HUES48 (cell line): ENCODE results near the gene KCNQ2.

Source experiments
- H3K27ac ChIP-seq: one replicate; pipeline ENCODE4 v1.7.0; 2013; ENCODE audit warnings: low read depth, low read length, inconsistent platforms
- H3K27me3 ChIP-seq: 2 replicates; pipeline ENCODE4 v1.6.1; 2013; ENCODE audit warnings: mild to moderate bottlenecking, low read length; ENCODE audit not compliant: control insufficient read depth, insufficient read depth
- H3K36me3 ChIP-seq: 2 replicates; pipeline ENCODE4 v1.6.1; 2013; ENCODE audit warnings: low read length; ENCODE audit not compliant: control insufficient read depth, insufficient read depth
- H3K4me1 ChIP-seq: 2 replicates; pipeline ENCODE4 v1.6.1; 2013; ENCODE audit warnings: mild to moderate bottlenecking, low read length; ENCODE audit not compliant: control insufficient read depth, insufficient read depth
- H3K4me3 ChIP-seq: 2 replicates; pipeline ENCODE4 v1.5.1; 2013; ENCODE audit warnings: mild to moderate bottlenecking, low read depth, low read length
- H3K9ac ChIP-seq: 2 replicates; pipeline ENCODE4 v1.6.1; 2013; ENCODE audit warnings: mild to moderate bottlenecking, low read depth, low read length, moderate library complexity
- H3K9me3 ChIP-seq: 2 replicates; pipeline ENCODE4 v1.6.1; 2013; ENCODE audit warnings: low read length; ENCODE audit not compliant: control insufficient read depth, insufficient read depth

The KCNQ2 gene

DNA sequence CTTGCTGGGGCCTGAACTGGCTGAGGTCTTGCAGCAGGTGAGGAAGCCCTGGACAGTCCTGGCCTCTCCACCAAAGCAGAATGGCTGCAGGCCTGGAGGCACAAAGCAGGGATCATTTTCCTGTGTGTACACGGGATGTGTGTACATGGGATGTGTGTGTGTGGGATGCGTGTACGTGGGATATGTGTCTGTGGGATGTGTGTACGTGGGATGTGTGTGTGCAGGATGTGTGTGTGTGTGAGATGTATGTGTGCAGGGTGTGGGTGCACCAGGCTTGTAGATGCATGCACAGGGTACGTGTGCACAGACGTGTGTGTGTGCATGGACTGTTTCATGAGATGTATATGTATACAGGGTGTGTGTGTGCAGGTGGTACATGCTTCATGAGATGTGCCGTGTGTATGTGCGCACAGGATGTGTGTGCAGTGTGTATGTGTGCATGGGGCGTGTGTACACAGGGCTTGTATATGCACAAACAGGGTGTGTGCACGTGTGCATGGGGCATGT is 103.4 kb downstream of the KCNQ2 start:
- Histone ChIP-seq H3K9ac (no peak overlapping the region), H3K9me3 (no peaks in the 10 kb centered on the region), H3K27me3 (no peaks in the 10 kb centered on the region), H3K4me3 (no peak overlapping the region), H3K27ac (no peak overlapping the region), H3K4me1 (no peaks in the 10 kb centered on the region), H3K36me3 (no peaks in the 10 kb centered on the region)

DNA sequence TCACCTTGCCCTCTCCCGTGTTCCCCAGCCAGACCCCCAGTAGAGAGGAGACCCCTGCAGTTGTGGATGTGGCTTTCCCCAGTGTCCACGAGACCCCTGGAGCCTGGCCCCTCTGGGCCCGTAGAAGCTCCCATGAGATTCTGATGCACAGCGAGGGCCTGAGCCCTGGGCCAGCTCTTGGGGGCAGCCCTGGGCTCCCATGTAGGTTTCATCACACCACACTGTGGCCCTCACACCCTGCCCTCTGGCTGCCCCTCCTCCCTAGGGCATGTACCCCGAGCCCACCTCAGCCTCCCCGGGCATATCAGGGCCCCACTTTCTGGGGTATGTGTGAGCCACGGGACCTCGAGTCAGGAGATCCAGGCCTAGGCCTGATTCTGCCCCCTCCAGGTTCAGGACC is 104.3 kb downstream of the KCNQ2 start:
- Histone ChIP-seq H3K27me3 (peaks cover 3% of the 10 kb centered on the region; the same call in 1 of the 2 replicates), H3K9ac (no peak overlapping the region), H3K4me1 (no peaks in the 10 kb centered on the region), H3K36me3 (no peaks in the 10 kb centered on the region), H3K27ac (no peak overlapping the region), H3K4me3 (no peak overlapping the region), H3K9me3 (no peaks in the 10 kb centered on the region)

DNA sequence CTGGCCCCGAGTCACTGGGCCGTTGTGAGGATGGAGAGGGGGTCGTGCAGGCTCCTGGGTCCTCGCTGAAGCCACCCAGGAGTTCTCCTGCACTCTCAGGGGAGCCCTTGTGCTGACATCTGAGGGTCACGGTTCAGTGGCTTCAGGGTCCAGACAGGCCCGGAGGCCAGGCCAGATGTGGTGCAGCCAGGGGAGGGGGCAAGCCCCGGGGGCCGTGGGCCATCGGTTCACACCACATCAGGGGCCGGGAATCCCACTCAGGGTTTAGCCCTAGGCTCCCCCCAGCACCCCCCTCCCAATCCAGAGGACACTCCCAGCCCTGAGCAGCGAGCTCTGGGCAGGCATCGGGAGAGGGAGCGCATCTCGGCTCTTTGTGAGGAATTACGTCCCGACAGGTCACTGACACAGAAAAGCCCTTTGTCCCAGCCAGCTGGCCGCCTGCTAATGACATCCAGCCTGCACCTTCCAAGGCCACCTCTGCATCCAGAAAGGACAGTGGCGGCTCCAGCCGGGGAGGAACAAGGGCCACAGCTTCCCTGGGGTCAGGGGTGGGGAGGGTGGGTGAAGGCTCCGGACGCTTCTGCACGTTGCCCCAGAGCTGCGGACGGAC is 104.9 kb downstream of the KCNQ2 start:
- H3K9me3 ChIP-seq = no peaks in the 10 kb centered on the region
- no peaks in the 10 kb centered on the region for H3K36me3 ChIP-seq
- peaks cover 9% of the 10 kb centered on the region for H3K27me3 ChIP-seq
- no peak overlapping the region for H3K4me3 ChIP-seq
- H3K27ac ChIP-seq = no peak overlapping the region
- H3K4me1 ChIP-seq = no peaks in the 10 kb centered on the region
- H3K9ac ChIP-seq = no peak overlapping the region

DNA sequence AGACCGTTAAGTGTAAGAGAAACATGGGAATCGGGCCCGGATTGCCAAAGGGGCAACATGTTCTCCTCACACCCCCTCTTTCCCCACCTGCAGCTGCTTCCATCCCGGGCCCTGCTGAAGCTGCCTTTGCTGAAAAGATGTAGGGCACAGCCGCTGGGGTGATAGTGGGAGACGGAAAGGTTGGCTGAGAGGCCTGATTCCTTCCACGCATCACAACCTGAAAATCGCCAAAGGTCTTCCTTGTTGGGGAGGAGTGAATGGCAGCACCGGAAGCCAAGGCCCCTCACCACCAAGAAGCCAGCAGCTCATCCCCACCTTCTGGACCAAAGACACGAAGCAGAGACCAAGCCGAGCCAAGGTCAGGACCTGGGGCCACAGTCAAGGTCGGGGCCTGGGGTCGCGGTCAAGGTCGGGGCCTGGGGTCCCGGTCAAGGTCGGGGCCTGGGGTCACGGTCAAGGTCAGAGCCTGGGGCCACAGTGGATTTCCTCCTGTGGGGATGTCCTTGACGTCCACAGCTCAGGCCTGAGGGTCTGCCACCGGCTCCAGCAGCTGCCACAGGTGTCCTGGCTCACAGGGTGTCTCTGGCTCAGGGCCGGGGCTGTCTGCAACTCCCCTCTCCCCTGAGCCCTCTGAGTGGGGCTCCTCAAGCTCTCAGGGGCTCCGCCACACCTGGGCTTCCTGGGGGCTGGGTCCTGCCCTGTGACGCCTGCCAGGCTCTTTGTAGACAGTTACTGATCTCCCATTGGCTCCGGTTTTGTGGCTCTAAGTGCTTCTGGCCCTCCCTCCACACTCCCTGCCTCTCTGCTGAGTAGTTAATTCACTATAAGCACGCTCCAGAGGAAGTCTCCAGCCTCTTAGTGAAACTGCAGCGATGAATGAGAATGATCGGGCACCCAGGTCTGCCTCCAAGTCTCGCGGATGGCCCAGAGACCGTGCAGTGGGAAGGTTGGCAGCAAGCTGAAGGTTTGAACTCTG is 105.8 kb downstream of the KCNQ2 start:
- H3K36me3 ChIP-seq = no peaks in the 10 kb centered on the region
- H3K4me3 ChIP-seq = no peak overlapping the region
- H3K27ac ChIP-seq = no peak overlapping the region
- H3K9me3 ChIP-seq = no peaks in the 10 kb centered on the region
- H3K27me3 ChIP-seq = peaks cover 18% of the 10 kb centered on the region
- H3K9ac ChIP-seq = no peak overlapping the region
- H3K4me1 ChIP-seq = peaks cover 3% of the 10 kb centered on the region; the same call in 1 of the 2 replicates

DNA sequence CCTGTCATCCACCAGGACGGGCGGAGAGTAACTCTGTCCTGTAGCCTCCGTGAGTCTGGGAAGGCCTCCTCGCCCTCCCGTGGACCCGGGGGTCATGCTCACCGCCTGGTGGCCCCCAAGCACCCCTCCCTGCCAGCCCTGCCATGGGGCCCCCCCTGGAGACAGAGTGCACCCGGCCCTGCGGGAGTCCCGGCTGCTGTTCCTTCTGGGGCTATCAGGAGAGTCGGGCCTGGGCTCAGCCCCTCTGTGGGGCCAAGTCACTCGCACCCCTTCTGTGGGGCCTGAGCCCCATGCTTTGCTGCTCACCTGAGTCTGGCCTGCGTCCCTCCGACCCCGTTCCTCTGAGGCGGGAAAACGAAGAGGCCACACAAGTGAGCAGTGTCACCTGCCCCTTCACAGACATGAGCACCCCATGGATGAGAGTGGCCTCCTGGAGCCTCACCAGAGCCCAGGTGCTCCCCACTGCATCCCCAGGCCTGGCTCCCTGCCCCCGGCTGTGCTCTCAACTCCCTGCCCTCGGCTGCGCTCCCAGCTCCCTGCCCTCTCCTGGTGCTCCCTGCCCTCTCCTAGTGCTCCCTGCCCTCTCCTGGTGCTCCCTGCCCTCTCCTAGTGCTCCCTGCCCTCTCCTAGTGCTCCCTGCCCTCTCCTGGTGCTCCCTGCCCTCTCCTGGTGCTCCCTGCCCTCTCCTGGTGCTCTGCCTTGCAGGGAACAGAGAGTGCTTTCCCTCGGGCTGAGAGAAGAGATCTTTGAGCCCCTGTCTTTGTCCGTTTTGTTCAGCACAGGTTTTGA is 106.7 kb downstream of the KCNQ2 start:
- Histone ChIP-seq H3K4me3 (no peak overlapping the region), H3K4me1 (peaks cover 3% of the 10 kb centered on the region; the same call in 1 of the 2 replicates), H3K27me3 (peaks cover 20% of the 10 kb centered on the region), H3K9me3 (no peaks in the 10 kb centered on the region), H3K27ac (no peak overlapping the region), H3K9ac (no peak overlapping the region), H3K36me3 (no peaks in the 10 kb centered on the region)

DNA sequence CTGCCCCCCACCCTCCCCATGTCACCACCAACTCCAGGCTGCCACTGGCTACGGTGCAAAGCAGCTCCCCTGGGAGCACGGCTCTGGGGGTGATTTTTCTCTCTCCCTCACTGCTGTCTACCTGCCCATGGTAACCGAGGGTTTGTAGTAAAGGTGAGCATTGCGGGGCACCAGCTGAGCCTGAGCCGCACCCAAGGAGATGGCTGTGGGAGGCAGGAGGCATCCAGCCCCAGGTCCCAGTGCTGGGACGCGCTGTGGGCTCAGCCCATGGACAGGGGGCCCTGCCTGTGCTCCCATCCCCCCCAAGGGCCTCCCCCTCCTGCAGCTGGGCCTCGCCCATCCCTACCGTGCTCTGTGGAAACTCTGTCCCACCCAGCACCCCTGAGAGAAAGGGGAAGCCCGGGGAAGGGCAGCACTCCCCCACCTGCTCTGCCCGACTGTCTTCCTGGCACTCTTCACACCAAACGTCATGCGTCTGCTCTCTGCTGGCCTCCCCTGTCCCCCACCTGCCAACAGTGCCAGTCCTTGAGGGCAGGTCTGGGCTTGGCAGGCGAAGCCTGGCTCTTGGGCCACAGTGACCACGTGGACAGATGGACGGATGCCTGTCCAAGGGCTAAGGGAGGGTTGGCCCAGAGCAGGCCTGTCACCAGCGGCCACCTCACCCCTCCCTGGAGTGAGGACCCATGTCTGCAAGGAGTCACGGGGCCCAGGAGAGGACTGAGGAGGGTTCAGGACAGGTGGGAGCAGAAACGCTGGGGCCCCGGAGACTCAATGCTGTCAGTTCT is 107.5 kb downstream of the KCNQ2 start:
- Histone ChIP-seq H3K4me3 (no peak overlapping the region), H3K4me1 (peaks cover 3% of the 10 kb centered on the region; the same call in 1 of the 2 replicates), H3K9me3 (no peaks in the 10 kb centered on the region), H3K9ac (no peak overlapping the region), H3K36me3 (no peaks in the 10 kb centered on the region), H3K27ac (no peak overlapping the region), H3K27me3 (peaks cover 28% of the 10 kb centered on the region)

DNA sequence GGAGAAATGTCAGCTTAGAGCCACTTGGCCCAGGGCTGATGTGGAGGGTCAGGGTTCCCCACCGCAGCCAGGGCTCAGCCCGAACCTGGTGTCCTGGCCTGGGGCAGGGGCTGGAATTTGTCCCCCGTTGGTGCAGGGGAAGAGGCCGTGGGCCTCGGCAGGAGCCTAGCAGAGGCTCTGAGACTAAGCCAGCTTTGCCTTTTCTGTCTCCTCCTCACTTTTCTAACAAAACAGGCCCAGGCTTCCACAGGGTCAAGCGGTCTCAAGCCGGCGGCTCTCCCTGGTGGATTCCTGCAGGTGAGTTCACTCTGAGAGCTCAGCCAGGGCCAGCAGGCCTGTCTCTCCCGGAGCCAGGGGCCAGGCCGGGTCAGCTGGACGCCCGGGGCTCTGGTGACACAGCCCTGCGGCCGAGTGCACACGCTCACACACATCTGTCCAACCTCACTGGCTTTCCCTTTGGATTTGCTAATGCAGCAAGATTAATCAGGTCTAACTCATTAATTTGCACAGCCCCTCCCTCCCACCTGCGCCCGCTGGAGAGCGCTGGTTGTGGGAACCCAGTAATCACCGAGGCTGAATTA is 108.4 kb downstream of the KCNQ2 start:
- peaks cover 3% of the 10 kb centered on the region; the same call in 1 of the 2 replicates for H3K4me1 ChIP-seq
- H3K9ac ChIP-seq = no peak overlapping the region
- H3K27me3 ChIP-seq = peaks cover 30% of the 10 kb centered on the region
- no peaks in the 10 kb centered on the region for H3K36me3 ChIP-seq
- H3K9me3 ChIP-seq = no peaks in the 10 kb centered on the region
- H3K27ac ChIP-seq = no peak overlapping the region
- no peak overlapping the region for H3K4me3 ChIP-seq

DNA sequence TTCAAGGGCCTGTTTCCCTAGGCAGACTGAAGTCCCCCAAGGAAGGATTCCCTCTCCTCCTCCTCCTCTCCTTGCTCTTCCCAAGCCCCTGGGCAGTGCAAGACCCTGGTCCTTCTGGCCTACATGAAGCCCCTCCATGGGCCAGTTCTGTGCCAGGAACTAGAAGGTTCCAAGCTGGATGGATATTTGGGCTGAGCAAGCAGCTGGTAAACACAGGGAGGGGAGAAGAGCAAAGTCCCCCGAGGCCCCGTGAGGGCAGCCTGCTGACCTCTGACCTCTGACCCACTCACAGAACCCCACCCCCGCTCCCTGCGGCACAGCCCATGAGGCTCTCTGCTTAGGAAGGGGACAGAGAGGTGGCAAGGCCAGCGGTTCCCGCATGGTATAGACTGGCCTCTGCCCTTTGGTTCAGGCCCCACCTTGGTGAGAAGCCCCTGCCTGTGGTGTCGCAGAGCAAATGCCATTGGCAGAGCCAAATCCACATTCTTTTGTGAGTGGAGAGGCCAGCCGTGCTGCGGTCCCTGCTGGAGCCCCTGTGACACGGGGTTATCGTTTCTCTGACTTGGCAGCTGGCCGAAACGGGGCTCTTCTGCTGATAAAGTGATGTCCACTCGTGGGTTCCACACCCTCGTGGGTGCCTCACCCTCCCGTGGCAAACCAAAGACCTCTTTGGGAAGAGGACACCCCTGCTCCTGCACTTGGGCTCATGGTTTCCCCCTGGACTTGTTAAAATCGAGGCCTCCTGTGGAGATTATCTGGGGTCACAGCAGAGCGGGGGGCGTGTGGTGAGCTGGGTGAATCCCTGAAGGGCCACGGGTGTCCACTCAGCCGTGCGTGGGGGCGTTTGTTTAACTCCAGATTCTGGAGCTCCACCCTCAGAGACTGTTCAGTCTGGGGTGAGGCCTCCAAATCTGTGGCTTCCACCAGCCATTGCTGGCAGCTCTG is 109.2 kb downstream of the KCNQ2 start:
- Histone ChIP-seq H3K4me3 (no peak overlapping the region), H3K9ac (no peak overlapping the region), H3K9me3 (no peaks in the 10 kb centered on the region), H3K36me3 (no peaks in the 10 kb centered on the region), H3K27ac (no peak overlapping the region), H3K27me3 (peaks cover 30% of the 10 kb centered on the region), H3K4me1 (peaks cover 3% of the 10 kb centered on the region; the same call in 1 of the 2 replicates)

DNA sequence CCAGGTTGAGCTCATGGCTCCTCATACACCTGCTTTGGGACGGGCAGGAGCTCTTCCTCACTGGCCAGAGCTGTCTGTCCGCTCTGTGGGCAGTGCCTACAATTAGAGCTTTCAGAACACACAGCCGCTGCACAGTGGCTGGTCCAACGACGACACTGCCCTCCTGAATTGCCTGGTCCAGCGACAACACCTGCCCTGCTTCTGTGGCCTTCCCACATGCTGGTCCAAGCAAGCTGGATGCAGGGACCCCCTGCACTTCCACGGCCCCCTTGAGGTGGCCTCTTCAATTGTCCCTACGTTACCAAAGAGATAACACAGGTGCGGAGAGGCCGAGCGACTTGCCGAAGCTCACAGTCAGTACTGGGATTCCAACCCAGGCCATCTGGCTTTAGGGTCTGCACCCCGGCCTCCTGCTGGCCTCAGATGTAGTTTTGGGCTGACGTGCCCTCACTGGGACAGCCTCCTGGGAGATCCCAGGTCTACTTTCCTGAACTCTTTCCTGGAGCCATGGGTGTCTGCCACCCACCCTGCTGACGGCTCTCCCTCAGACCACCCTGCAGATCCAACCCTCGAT is 109.9 kb downstream of the KCNQ2 start:
- peaks cover 3% of the 10 kb centered on the region; the same call in 1 of the 2 replicates for H3K4me1 ChIP-seq
- H3K4me3 ChIP-seq = no peak overlapping the region
- no peaks in the 10 kb centered on the region for H3K36me3 ChIP-seq
- no peak overlapping the region for H3K9ac ChIP-seq
- H3K27me3 ChIP-seq = peaks cover 30% of the 10 kb centered on the region
- H3K9me3 ChIP-seq = no peaks in the 10 kb centered on the region
- no peak overlapping the region for H3K27ac ChIP-seq
